ENCODE measurements around the gene IQCH. TPM values are rescaled to one million over a fixed set of nuclear protein-coding genes. Genes with fewer than 3 reads are reported as not detected.

Gene IQCH
- total and polyA plus RNA-seq, 9 donors, result 0.54 to 10.0 (median 0.84) TPM

DNA sequence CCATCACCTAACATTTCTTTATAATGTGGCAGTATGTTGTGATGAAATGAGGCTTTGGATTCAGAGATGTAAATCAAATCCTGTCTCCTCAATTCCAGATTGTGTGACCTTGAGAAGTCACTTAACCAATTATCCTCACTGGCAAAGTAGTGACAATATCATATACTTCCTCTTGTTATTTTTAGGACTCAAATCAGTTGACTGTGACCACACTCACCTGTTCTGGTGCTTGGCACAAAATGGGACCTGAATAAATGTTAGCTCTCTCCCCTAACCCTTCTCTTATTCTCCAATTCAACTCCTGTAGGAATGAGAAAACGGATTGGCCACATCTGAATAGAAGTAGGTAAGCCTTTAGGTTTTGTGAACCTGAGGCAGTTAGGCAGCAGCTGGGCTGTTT, 42.1 kb downstream of the IQCH start:
- no peak for DNase-seq
- Histone ChIP-seq H3K27me3 (no peaks in the 10 kb centered on the region), H3K36me3 (no peaks in the 10 kb centered on the region), H3K4me1 (ENCODE audit: insufficient read depth) (no peaks in the 10 kb centered on the region), H3K9me3 (no peaks in the 10 kb centered on the region), H3K27ac (no peak overlapping the region), H3K4me3 (no peak overlapping the region)
- intact Hi-C loops (cut with DNase I), result loop anchor here in 1 of 4 donors (2.0 kb wide), 1 partner anchor 348 kb away; no protein-coding TSS in a partner anchor
- 88 to 94% (median 91%) methylated on average over 1 of the region's 1 CpG for WGBS, 3 donors
- TF ChIP-seq, protein P1, sequence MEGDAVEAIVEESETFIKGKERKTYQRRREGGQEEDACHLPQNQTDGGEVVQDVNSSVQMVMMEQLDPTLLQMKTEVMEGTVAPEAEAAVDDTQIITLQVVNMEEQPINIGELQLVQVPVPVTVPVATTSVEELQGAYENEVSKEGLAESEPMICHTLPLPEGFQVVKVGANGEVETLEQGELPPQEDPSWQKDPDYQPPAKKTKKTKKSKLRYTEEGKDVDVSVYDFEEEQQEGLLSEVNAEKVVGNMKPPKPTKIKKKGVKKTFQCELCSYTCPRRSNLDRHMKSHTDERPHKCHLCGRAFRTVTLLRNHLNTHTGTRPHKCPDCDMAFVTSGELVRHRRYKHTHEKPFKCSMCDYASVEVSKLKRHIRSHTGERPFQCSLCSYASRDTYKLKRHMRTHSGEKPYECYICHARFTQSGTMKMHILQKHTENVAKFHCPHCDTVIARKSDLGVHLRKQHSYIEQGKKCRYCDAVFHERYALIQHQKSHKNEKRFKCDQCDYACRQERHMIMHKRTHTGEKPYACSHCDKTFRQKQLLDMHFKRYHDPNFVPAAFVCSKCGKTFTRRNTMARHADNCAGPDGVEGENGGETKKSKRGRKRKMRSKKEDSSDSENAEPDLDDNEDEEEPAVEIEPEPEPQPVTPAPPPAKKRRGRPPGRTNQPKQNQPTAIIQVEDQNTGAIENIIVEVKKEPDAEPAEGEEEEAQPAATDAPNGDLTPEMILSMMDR (IDR thresholded peaks at IDR 0.05), result no peak
- TF ChIP-seq EP300 (IDR thresholded peaks at IDR 0.05) (no peak), POLR2A (IDR thresholded peaks at IDR 0.05) (no peak)

DNA sequence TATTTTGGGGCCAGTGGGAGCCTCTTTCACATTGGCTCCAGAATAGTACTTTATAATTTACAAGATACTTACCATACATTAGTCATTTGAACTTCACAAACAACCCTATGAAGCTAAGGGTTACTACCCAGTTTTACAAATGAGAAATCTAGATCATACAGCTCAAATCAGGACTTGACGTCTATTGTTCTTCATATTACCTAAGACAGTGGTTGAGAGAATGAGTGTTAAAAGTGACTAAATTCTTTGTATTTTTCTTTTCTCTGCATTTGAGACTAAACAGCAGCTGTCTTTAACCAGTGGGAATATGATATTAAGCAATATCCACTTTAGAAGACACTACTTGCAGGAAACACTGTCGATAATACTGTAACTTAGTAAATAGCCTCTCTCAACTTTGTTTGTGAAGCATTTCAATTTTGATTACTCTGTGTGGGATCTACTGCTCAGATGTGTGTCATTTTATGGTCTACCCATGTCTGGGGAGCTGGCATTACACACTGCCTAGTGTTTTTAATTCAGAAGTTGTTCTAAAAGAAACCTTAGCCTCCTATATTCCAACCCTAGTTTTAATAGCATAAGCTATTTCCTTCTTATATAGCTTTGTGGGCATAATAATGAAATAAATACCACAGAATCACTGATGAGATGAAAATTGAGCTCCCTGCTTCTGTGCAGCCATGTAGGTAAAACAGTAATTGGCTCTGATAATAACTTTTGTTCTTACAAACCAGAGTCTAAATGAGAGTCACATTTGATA, 45.9 kb downstream of the IQCH start:
- no peak overlapping the region for H3K27ac ChIP-seq
- no peaks in the 10 kb centered on the region for H3K27me3 ChIP-seq
- no peaks in the 10 kb centered on the region for H3K4me1 ChIP-seq (ENCODE audit: insufficient read depth)
- intact Hi-C loops (cut with DNase I), result loop anchor here in 2 of 4 donors (5.0 kb wide), 1 partner anchor 353 kb away; no protein-coding TSS in a partner anchor
- H3K4me3 ChIP-seq, result no peak overlapping the region
- no peak for DNase-seq
- no peak for TF ChIP-seq EP300 (IDR thresholded peaks at IDR 0.05)
- TF ChIP-seq, protein P1 (IDR thresholded peaks at IDR 0.05), result no peak
- no peak for TF ChIP-seq POLR2A (IDR thresholded peaks at IDR 0.05)
- no peaks in the 10 kb centered on the region for H3K36me3 ChIP-seq
- 43 to 75% (median 47%) methylated on average over 2 of the region's 2 CpGs for WGBS, 3 donors
- H3K9me3 ChIP-seq, result no peaks in the 10 kb centered on the region

GRCh38 chr15:67303490-67304363, 49.1 kb downstream of the IQCH start:
- intact Hi-C loops (cut with DNase I), result loop anchor here (2.0 to 5.0 kb wide), 3 partner anchors 355 to 357 kb away; no protein-coding TSS in a partner anchor
- H3K36me3 ChIP-seq, result no peaks in the 10 kb centered on the region
- DNase-seq, result peak in 1 of 5 donors; percentile 18
- 67 to 73% (median 70%) methylated on average over 4 of the region's 4 CpGs for WGBS, 3 donors
- TF ChIP-seq, protein P1 (IDR thresholded peaks at IDR 0.05), result peak in 2 of 3 donors; percentile 53 to 67
- TF ChIP-seq POLR2A (IDR thresholded peaks at IDR 0.05) (no peak), EP300 (IDR thresholded peaks at IDR 0.05) (no peak)
- H3K9me3 ChIP-seq, result no peaks in the 10 kb centered on the region
- H3K4me1 ChIP-seq (ENCODE audit: insufficient read depth), result no peaks in the 10 kb centered on the region
- no peak overlapping the region for H3K4me3 ChIP-seq
- H3K27ac ChIP-seq, result no peak overlapping the region
- no peaks in the 10 kb centered on the region for H3K27me3 ChIP-seq

- Histone ChIP-seq H3K36me3 (no peaks in the 10 kb centered on the region), H3K4me3 (no peak overlapping the region), H3K9me3 (no peaks in the 10 kb centered on the region), H3K27ac (no peak overlapping the region), H3K4me1 (ENCODE audit: insufficient read depth) (no peaks in the 10 kb centered on the region), H3K27me3 (no peaks in the 10 kb centered on the region)
- TF ChIP-seq EP300 (IDR thresholded peaks at IDR 0.05) (no peak), POLR2A (IDR thresholded peaks at IDR 0.05) (no peak)
- TF ChIP-seq, protein P1 (IDR thresholded peaks at IDR 0.05), result no peak
- DNase-seq, result no peak
- intact Hi-C loops (cut with DNase I), result loop anchor here in 2 of 4 donors (5.0 kb wide), 1 partner anchor 357 kb away; no protein-coding TSS in a partner anchor
These were observed 50.2 kb downstream of the IQCH start for GRCh38 chr15:67304778-67305177.
